ENCODE data around the gene ERVMER34-1.

Gene ERVMER34-1

GRCh38 chr4:52743444-52744019 is 7.7 kb downstream of the ERVMER34-1 start:
- Histone ChIP-seq H3K27ac (ENCODE audit: low read length) (no peak overlapping the region), H3K27me3 (ENCODE audit: low read depth, low read length) (no peaks in the 10 kb centered on the region), H3K4me1 (ENCODE audit: low read length) (no peaks in the 10 kb centered on the region), H3K36me3 (replicated peaks; ENCODE audit: low read depth, low read length) (no peaks in the 10 kb centered on the region), H3K9ac (ENCODE audit: low read length) (no peak overlapping the region), H3K4me3 (ENCODE audit: low read length) (no peak overlapping the region), H3K4me2 (ENCODE audit: low read length) (no peak overlapping the region), H2AFZ (ENCODE audit: low read depth, low read length) (no peak overlapping the region), H3K9me3 (ENCODE audit: insufficient read depth, low read length) (no peaks in the 10 kb centered on the region), H3K79me2 (ENCODE audit: low read length) (no peaks in the 10 kb centered on the region), H4K20me1 (ENCODE audit: insufficient read depth, low read length) (no peaks in the 10 kb centered on the region)
- TF ChIP-seq EZH2phosphoT487 (IDR thresholded peaks at IDR 0.05; ENCODE audit: low read depth) (no peak), CTCF (IDR thresholded peaks at IDR 0.05; ENCODE audit: low read depth, low read length) (no peak)

GRCh38 chr4:52729586-52729985 is 21.6 kb downstream of the ERVMER34-1 start:
- TF ChIP-seq EZH2phosphoT487 (IDR thresholded peaks at IDR 0.05; ENCODE audit: low read depth) (no peak), CTCF (IDR thresholded peaks at IDR 0.05; ENCODE audit: low read depth, low read length) (no peak)
- no peaks in the 10 kb centered on the region for H3K9me3 ChIP-seq (ENCODE audit: insufficient read depth, low read length)
- no peaks in the 10 kb centered on the region for H4K20me1 ChIP-seq (ENCODE audit: insufficient read depth, low read length)
- no peaks in the 10 kb centered on the region for H3K79me2 ChIP-seq (ENCODE audit: low read length)
- no peak overlapping the region for H3K4me2 ChIP-seq (ENCODE audit: low read length)
- H3K4me1 ChIP-seq (ENCODE audit: low read length), result no peaks in the 10 kb centered on the region
- no peak overlapping the region for H3K27ac ChIP-seq (ENCODE audit: low read length)
- no peak overlapping the region for H3K9ac ChIP-seq (ENCODE audit: low read length)
- H3K4me3 ChIP-seq (ENCODE audit: low read length), result no peak overlapping the region
- H2AFZ ChIP-seq (ENCODE audit: low read depth, low read length), result no peak overlapping the region
- no peaks in the 10 kb centered on the region for H3K27me3 ChIP-seq (ENCODE audit: low read depth, low read length)
- no peaks in the 10 kb centered on the region for H3K36me3 ChIP-seq (replicated peaks; ENCODE audit: low read depth, low read length)

- Histone ChIP-seq H3K4me2 (ENCODE audit: low read length) (no peak overlapping the region), H2AFZ (ENCODE audit: low read depth, low read length) (no peak overlapping the region), H3K4me1 (ENCODE audit: low read length) (no peaks in the 10 kb centered on the region), H4K20me1 (ENCODE audit: insufficient read depth, low read length) (no peaks in the 10 kb centered on the region), H3K36me3 (replicated peaks; ENCODE audit: low read depth, low read length) (no peaks in the 10 kb centered on the region), H3K79me2 (ENCODE audit: low read length) (no peaks in the 10 kb centered on the region), H3K27me3 (ENCODE audit: low read depth, low read length) (no peaks in the 10 kb centered on the region), H3K4me3 (ENCODE audit: low read length) (no peak overlapping the region), H3K9ac (ENCODE audit: low read length) (no peak overlapping the region), H3K27ac (ENCODE audit: low read length) (no peak overlapping the region), H3K9me3 (ENCODE audit: insufficient read depth, low read length) (no peaks in the 10 kb centered on the region)
- TF ChIP-seq CTCF (IDR thresholded peaks at IDR 0.05; ENCODE audit: low read depth, low read length), result no peak
- no peak for TF ChIP-seq EZH2phosphoT487 (IDR thresholded peaks at IDR 0.05; ENCODE audit: low read depth)
Observed at GRCh38 chr4:52728691-52729240, 22.5 kb downstream of the ERVMER34-1 start.

GRCh38 chr4:52726826-52727580 is 24.2 kb downstream of the ERVMER34-1 start:
- Histone ChIP-seq H2AFZ (ENCODE audit: low read depth, low read length) (no peak overlapping the region), H3K27me3 (ENCODE audit: low read depth, low read length) (no peaks in the 10 kb centered on the region), H3K4me2 (ENCODE audit: low read length) (no peak overlapping the region), H3K36me3 (replicated peaks; ENCODE audit: low read depth, low read length) (no peaks in the 10 kb centered on the region), H3K27ac (ENCODE audit: low read length) (no peak overlapping the region), H3K4me1 (ENCODE audit: low read length) (peaks cover 5% of the 10 kb centered on the region), H3K79me2 (ENCODE audit: low read length) (no peaks in the 10 kb centered on the region), H3K9ac (ENCODE audit: low read length) (no peak overlapping the region), H3K9me3 (ENCODE audit: insufficient read depth, low read length) (no peaks in the 10 kb centered on the region), H3K4me3 (ENCODE audit: low read length) (no peak overlapping the region), H4K20me1 (ENCODE audit: insufficient read depth, low read length) (no peaks in the 10 kb centered on the region)
- TF ChIP-seq CTCF (IDR thresholded peaks at IDR 0.05; ENCODE audit: low read depth, low read length), result no peak
- TF ChIP-seq EZH2phosphoT487 (IDR thresholded peaks at IDR 0.05; ENCODE audit: low read depth), result no peak
